Measurements from ENCODE around the gene ZSCAN12. TPM values are rescaled to one million over a fixed set of nuclear protein-coding genes. Genes with fewer than 3 reads are reported as not detected.

The ZSCAN12 gene
- total and polyA plus RNA-seq, 10 of the 15 experiments (the other 5 are each of a cell fraction or from before 2014, with no cell fraction given), result 1.2 to 12.2 (median 7.4) TPM

- TF ChIP-seq TARDBP (IDR thresholded peaks at IDR 0.05; ENCODE audit: borderline replicate concordance) (no peak), BMI1 (IDR thresholded peaks at IDR 0.05; ENCODE audit: borderline replicate concordance) (no peak), HDAC6 (IDR thresholded peaks at IDR 0.05; ENCODE audit: unreplicated experiment) (no peak), ZBTB4 (CRISPR knock-in tag; IDR thresholded peaks at IDR 0.05) (no peak), GATAD2B (conservative IDR thresholded peaks at IDR 0.05; ENCODE audit: low read depth) (0 out of 2 replicates have a peak, but pooled peaks have one; percentile 46), ESRRA (IDR thresholded peaks at IDR 0.05; ENCODE audit: low read length) (no peak), REST (IDR thresholded peaks at IDR 0.05; ENCODE audit: low read depth, low read length) (no peak), CUX1 (IDR thresholded peaks at IDR 0.05; ENCODE audit: insufficient replicate concordance, low read depth, low read length) (no peak), ZBED1 (IDR thresholded peaks at IDR 0.05; ENCODE audit: borderline replicate concordance) (no peak), MYB (IDR thresholded peaks at IDR 0.05; ENCODE audit: borderline replicate concordance, low read depth, low read length) (peak; percentile 93; the same call in 1 of the 2 replicates), MXI1 (IDR thresholded peaks at IDR 0.05; ENCODE audit: low read depth, low read length) (peak; percentile 84), SRF (IDR thresholded peaks at IDR 0.05; ENCODE audit: low read depth in 2 of 2, low read length in 2 of 2) (no peak), ETV6 (conservative IDR thresholded peaks at IDR 0.05 in 1 of 2, IDR thresholded peaks at IDR 0.05 in 1 of 2; ENCODE audit: borderline replicate concordance in 1 of 2, low read depth in 1 of 2) (0 out of 4 replicates have a peak, but pooled peaks of 1 of the 2 experiments have one; percentile 34)
- TF ChIP-seq, protein P1, sequence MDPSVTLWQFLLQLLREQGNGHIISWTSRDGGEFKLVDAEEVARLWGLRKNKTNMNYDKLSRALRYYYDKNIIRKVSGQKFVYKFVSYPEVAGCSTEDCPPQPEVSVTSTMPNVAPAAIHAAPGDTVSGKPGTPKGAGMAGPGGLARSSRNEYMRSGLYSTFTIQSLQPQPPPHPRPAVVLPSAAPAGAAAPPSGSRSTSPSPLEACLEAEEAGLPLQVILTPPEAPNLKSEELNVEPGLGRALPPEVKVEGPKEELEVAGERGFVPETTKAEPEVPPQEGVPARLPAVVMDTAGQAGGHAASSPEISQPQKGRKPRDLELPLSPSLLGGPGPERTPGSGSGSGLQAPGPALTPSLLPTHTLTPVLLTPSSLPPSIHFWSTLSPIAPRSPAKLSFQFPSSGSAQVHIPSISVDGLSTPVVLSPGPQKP (IDR thresholded peaks at IDR 0.05; ENCODE audit: low read depth, low read length), result 0 out of 2 replicates have a peak, but pooled peaks have one; percentile 43
Measured at GRCh38 chr6:28383235-28384142, 16.1 kb downstream of the ZSCAN12 start (continued).

Data from GM12878 (cell line).